Measurements from ENCODE around the gene KCNJ18. TPM values are rescaled to one million over a fixed set of nuclear protein-coding genes. Genes with fewer than 3 reads are reported as not detected.
"Not testable (repeated sequence)": the region's sequence is repeated elsewhere in the genome, so short reads cannot be mapped to it uniquely, and the experiment has no call there.

Gene KCNJ18
- polyA plus RNA-seq, 2 of the 4 experiments (the other 2 are of a cell fraction) = not detected

DNA sequence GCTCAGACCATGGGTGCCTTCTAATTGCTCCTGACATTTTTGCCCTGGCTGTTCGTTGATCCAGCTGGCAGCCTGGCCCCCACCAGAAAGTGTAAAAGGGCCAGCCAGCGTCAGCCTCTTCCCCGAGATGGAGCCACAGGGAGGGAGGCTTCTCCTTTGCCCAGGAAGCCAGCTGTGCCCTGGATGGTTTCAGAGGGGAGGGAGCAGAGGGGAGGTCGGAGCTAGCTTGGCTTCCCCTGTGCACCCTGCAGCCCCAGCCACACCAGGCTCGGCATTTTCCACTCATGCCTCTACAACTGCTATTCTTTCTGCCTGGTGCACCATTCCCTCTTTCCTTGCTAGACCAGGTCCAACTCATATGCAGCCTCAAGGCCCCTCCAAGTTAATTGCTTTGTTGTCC, 56.4 kb downstream of the KCNJ18 start:
- H3K27ac ChIP-seq; H3K9me3 ChIP-seq; H3K4me1 ChIP-seq; CTCF ChIA-PET; ATAC-seq; FAIRE-seq; POLR2A ChIA-PET; DNase-seq (ENCODE audit: low read depth in 1 of 2, low spot score in 1 of 2); H3K4me3 ChIP-seq; H3K4me2 ChIP-seq: not testable (repeated sequence)
- WGBS (ENCODE audit: missing lambda C conversion rate) = 11% methylated on average over 5 of the region's 5 CpGs

DNA sequence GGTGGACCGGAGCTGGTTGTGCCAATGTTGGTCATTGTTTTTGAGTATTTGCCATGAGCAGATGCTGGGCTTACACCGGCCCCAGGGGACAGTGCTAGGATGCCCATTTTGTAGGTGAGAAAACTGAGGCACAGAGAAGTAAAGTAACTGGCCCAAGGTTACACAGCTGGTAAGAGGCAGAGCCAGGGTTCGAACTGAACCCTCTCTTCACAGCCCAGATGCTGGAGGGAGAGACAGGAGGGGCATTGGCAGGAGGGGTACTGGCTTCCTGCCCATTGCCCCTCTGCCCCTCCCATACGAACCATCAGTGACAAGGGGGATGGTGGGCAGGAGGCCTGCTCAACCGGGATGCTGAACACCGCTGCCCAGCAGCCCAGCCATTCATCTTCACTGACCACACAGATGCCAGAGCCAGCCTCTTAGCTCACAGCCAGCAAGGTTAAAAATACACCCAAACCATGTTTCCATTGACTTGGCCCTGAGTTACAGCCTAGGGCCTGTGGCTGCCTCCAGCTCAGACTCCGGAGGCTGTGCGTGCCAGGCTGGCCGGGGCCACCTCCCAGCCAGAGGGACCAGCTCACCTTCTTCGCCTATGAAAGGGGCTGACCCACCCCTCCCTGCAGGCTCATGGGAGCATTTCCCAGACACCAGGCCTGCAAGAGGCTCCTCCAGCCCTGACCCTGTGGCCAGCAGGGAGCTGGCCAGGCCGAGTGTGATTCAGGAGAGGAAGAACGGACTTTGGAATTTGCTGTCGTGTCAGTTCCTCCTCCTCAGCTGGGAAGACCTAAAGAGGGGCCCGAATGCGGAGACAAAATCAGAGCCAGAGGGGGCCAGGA, 57.6 kb downstream of the KCNJ18 start:
- H3K4me1 ChIP-seq = not testable (repeated sequence)
- peak in 1 of 2 experiments; percentile 34; a peak in 2 of 6 replicates for ATAC-seq
- 49% methylated on average over 14 of the region's 15 CpGs for WGBS (ENCODE audit: missing lambda C conversion rate)

DNA sequence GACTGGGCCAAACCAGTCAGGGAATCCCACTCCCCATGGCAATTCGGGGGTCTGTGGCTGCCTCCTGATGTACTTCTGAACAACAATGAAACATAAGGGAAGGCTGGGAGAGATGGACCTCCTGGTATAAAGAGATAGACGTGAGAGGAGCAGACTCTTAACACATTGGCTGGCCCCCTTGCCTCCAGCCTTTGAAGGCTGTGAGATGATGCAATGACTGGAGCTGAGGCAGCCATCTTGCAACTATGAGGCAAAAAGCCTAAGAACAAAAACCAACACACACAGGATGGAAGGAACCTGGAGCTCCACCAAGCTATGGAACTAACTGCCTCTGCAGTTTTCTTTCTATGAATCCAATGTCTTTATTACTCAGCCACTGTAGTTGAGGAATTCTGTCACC, 58.8 kb downstream of the KCNJ18 start:
- H3K4me1 ChIP-seq; FAIRE-seq; H3K9me3 ChIP-seq; CTCF ChIA-PET; H3K4me2 ChIP-seq; DNase-seq (ENCODE audit: low read depth in 1 of 2, low spot score in 1 of 2); POLR2A ChIA-PET; H3K27ac ChIP-seq; ATAC-seq; H3K4me3 ChIP-seq: not testable (repeated sequence)
- 4% methylated on average over 2 of the region's 2 CpGs for WGBS (ENCODE audit: missing lambda C conversion rate)

More for the DNA sequence above, 57.6 kb downstream of the KCNJ18 start:
- H3K27ac ChIP-seq; H3K4me2 ChIP-seq; CTCF ChIA-PET; H3K9me3 ChIP-seq; H3K4me3 ChIP-seq; DNase-seq (ENCODE audit: low read depth in 1 of 2, low spot score in 1 of 2); POLR2A ChIA-PET; FAIRE-seq: not testable (repeated sequence)
